Measurements from ENCODE around the gene RAB37. TPM values are rescaled to one million over a fixed set of nuclear protein-coding genes. Genes with fewer than 3 reads are reported as not detected.
A peak's percentile ranks its signal among the peaks of the same experiment; 100 is the strongest.

Gene RAB37
- total and polyA plus RNA-seq, 2 of the 8 experiments (the other 6 are each of a cell fraction or from before 2014, with no cell fraction given): 5.5 to 6.1 TPM

- no peak for TF ChIP-seq SAP30 (IDR thresholded peaks at IDR 0.05; ENCODE audit: insufficient read depth, insufficient replicate concordance, low read length)
- peak; percentile 96 for TF ChIP-seq TBP (IDR thresholded peaks at IDR 0.05; ENCODE audit: low read depth, low read length)
- TF ChIP-seq JUN (IDR thresholded peaks at IDR 0.05; ENCODE audit: low read depth, low read length): no peak
- TF ChIP-seq ASH2L (IDR thresholded peaks at IDR 0.05; ENCODE audit: low read length): peak; percentile 49
- no peak for TF ChIP-seq SIRT6 (IDR thresholded peaks at IDR 0.05; ENCODE audit: low read length)
- no peak for TF ChIP-seq TCF12 (IDR thresholded peaks at IDR 0.05; ENCODE audit: low read depth, low read length)
- TF ChIP-seq BACH1 (IDR thresholded peaks at IDR 0.05; ENCODE audit: low read length): no peak
- TF ChIP-seq KDM1A (IDR thresholded peaks at IDR 0.05; ENCODE audit: borderline replicate concordance, low read length): no peak
- TF ChIP-seq KDM4A (IDR thresholded peaks at IDR 0.05; ENCODE audit: low read depth, low read length, severe bottlenecking): peak; percentile 76
- no peak for TF ChIP-seq GABPA (IDR thresholded peaks at IDR 0.05; ENCODE audit: borderline replicate concordance, insufficient read depth, low read length)
- TF ChIP-seq POLR2A (IDR thresholded peaks at IDR 0.05; ENCODE audit: control extremely low read depth in 1 of 2, low read depth in 2 of 2, low read length in 2 of 2): peak in 1 of 2 experiments; percentile 94; a peak in 2 of 3 replicates
- no peak for TF ChIP-seq FOSL1 (IDR thresholded peaks at IDR 0.05; ENCODE audit: insufficient read depth, low read depth, low read length)
- TF ChIP-seq EGR1 (IDR thresholded peaks at IDR 0.05; ENCODE audit: borderline replicate concordance, low read depth, low read length): no peak
- TF ChIP-seq BCL11A (IDR thresholded peaks at IDR 0.05; ENCODE audit: low read depth in 2 of 2, low read length in 2 of 2): no peak
- TF ChIP-seq SIN3A (conservative IDR thresholded peaks at IDR 0.05 in 1 of 2, IDR thresholded peaks at IDR 0.05 in 1 of 2; ENCODE audit: low read depth in 1 of 2, low read length in 2 of 2): peak in 1 of 2 experiments; percentile 36; a peak in 1 of 4 replicates
- TF ChIP-seq CBX5 (IDR thresholded peaks at IDR 0.05; ENCODE audit: low read depth, low read length): no peak
- TF ChIP-seq SP2 (IDR thresholded peaks at IDR 0.05; ENCODE audit: low read length): no peak
- TF ChIP-seq KDM5A (IDR thresholded peaks at IDR 0.05; ENCODE audit: low read length): no peak
- TF ChIP-seq NANOG (IDR thresholded peaks at IDR 0.05; ENCODE audit: insufficient read depth, low read depth, low read length, poor library complexity, severe bottlenecking): no peak
- TF ChIP-seq, protein P1, sequence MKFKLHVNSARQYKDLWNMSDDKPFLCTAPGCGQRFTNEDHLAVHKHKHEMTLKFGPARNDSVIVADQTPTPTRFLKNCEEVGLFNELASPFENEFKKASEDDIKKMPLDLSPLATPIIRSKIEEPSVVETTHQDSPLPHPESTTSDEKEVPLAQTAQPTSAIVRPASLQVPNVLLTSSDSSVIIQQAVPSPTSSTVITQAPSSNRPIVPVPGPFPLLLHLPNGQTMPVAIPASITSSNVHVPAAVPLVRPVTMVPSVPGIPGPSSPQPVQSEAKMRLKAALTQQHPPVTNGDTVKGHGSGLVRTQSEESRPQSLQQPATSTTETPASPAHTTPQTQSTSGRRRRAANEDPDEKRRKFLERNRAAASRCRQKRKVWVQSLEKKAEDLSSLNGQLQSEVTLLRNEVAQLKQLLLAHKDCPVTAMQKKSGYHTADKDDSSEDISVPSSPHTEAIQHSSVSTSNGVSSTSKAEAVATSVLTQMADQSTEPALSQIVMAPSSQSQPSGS (IDR thresholded peaks at IDR 0.05; ENCODE audit: low read length): no peak
- TF ChIP-seq CEBPB (IDR thresholded peaks at IDR 0.05; ENCODE audit: low read depth, low read length): no peak
- TF ChIP-seq RBBP5 (IDR thresholded peaks at IDR 0.05; ENCODE audit: borderline replicate concordance, low read depth, low read length): no peak
- TF ChIP-seq TAF7 (optimal IDR thresholded peaks at IDR 0.05; ENCODE audit: borderline replicate concordance, low read depth, low read length): peak; percentile 96
- TF ChIP-seq NRF1 (IDR thresholded peaks at IDR 0.05; ENCODE audit: low read depth, low read length): no peak
Measured at GRCh38 chr17:74748529-74749278, 11.6 kb downstream of the RAB37 start, which contains the start of gene NHERF1 (continued).

Data from H1 (cell line).